ENCODE data around the gene EXOC3L4.

DNA sequence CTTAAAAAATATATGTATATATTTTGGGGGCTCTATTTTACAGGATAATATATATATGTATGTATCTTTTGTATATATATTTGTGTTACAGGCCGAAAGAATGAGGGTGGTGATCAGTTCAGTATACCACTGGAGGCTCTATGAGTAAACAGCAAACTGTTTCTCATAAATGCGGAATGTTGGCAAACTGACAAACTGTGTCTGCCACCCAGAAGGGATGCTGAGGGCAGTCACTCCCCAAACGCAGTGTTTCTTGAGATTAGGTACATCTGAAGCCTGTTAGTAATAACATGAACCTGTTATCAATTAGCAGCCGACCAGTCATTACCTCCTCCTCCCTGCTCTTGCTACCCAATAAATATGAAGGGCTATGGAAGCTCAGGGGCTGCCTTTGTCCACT, 49.6 kb downstream of the EXOC3L4 start:
- TF ChIP-seq, protein P1, sequence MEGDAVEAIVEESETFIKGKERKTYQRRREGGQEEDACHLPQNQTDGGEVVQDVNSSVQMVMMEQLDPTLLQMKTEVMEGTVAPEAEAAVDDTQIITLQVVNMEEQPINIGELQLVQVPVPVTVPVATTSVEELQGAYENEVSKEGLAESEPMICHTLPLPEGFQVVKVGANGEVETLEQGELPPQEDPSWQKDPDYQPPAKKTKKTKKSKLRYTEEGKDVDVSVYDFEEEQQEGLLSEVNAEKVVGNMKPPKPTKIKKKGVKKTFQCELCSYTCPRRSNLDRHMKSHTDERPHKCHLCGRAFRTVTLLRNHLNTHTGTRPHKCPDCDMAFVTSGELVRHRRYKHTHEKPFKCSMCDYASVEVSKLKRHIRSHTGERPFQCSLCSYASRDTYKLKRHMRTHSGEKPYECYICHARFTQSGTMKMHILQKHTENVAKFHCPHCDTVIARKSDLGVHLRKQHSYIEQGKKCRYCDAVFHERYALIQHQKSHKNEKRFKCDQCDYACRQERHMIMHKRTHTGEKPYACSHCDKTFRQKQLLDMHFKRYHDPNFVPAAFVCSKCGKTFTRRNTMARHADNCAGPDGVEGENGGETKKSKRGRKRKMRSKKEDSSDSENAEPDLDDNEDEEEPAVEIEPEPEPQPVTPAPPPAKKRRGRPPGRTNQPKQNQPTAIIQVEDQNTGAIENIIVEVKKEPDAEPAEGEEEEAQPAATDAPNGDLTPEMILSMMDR (conservative IDR thresholded peaks at IDR 0.05): no peak
- TF ChIP-seq EZH2 (IDR thresholded peaks at IDR 0.05; ENCODE audit: low read depth): no peak
